ENCODE data around the gene HERC2. TPM values are rescaled to one million over a fixed set of nuclear protein-coding genes. Genes with fewer than 3 reads are reported as not detected.

HERC2 gene
- total and polyA plus RNA-seq, 4 donors: 14.6 to 45.4 (median 26.6) TPM

DNA sequence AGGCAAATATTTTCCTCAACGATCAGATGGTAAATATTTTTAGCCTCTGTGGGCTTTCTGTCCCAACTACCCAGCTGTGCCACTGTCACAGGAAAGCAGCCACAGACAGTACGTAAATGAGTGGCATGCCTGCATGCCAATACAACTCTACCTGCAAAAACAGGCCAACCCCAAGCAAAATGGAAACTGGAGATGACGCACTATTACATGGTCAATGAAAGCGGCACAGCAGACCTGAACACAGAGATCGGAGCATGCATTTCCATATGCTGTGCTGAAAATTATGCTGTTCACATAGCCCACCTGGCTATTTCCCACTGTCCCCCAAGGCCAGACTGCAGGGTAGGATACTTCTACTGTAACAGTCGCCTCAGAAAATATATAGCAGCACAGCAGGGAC, 57.8 kb downstream of the HERC2 start:
- Histone ChIP-seq H3K9me3 (ENCODE audit: control insufficient read depth in 4 of 4, low read length in 3 of 4) (no peaks in the 10 kb centered on the region), H3K27me3 (ENCODE audit: control insufficient read depth in 4 of 4, insufficient read depth in 4 of 4, low read length in 3 of 4) (no peaks in the 10 kb centered on the region), H3K4me3 (ENCODE audit: low read depth in 1 of 3, low read length in 3 of 3) (no peak overlapping the region), H3K4me1 (ENCODE audit: control insufficient read depth in 4 of 4, insufficient read depth in 4 of 4, low read length in 3 of 4) (no peaks in the 10 kb centered on the region), H3K36me3 (ENCODE audit: control insufficient read depth in 4 of 4, insufficient read depth in 3 of 4, low read depth in 1 of 4, low read length in 3 of 4) (peaks cover 0 to 52% (median 40%) of the 10 kb centered on the region in 4 donors), H3K9ac (ENCODE audit: low read depth in 1 of 2, low read length in 2 of 2) (no peak overlapping the region), H3K27ac (ENCODE audit: low read depth in 1 of 2, low read length in 2 of 2) (no peak overlapping the region)
- WGBS: 96% methylated on average over 6 of the region's 6 CpGs
- TF ChIP-seq FOXA2 (IDR thresholded peaks at IDR 0.05) (no peak), SP1 (IDR thresholded peaks at IDR 0.05) (no peak), HNF4A (conservative IDR thresholded peaks at IDR 0.05) (no peak), NR2F2 (IDR thresholded peaks at IDR 0.05) (no peak), RXRA (IDR thresholded peaks at IDR 0.05) (no peak), FOXA1 (IDR thresholded peaks at IDR 0.05) (no peak), EGR1 (IDR thresholded peaks at IDR 0.05; ENCODE audit: low read depth in 2 of 2) (no peak), RAD21 (IDR thresholded peaks at IDR 0.05) (no peak), HNF4G (IDR thresholded peaks at IDR 0.05) (no peak), JUND (IDR thresholded peaks at IDR 0.05) (no peak)
- TF ChIP-seq, protein P1, sequence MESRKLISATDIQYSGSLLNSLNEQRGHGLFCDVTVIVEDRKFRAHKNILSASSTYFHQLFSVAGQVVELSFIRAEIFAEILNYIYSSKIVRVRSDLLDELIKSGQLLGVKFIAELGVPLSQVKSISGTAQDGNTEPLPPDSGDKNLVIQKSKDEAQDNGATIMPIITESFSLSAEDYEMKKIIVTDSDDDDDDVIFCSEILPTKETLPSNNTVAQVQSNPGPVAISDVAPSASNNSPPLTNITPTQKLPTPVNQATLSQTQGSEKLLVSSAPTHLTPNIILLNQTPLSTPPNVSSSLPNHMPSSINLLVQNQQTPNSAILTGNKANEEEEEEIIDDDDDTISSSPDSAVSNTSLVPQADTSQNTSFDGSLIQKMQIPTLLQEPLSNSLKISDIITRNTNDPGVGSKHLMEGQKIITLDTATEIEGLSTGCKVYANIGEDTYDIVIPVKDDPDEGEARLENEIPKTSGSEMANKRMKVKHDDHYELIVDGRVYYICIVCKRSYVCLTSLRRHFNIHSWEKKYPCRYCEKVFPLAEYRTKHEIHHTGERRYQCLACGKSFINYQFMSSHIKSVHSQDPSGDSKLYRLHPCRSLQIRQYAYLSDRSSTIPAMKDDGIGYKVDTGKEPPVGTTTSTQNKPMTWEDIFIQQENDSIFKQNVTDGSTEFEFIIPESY (IDR thresholded peaks at IDR 0.05): no peak
- TF ChIP-seq, protein P2, sequence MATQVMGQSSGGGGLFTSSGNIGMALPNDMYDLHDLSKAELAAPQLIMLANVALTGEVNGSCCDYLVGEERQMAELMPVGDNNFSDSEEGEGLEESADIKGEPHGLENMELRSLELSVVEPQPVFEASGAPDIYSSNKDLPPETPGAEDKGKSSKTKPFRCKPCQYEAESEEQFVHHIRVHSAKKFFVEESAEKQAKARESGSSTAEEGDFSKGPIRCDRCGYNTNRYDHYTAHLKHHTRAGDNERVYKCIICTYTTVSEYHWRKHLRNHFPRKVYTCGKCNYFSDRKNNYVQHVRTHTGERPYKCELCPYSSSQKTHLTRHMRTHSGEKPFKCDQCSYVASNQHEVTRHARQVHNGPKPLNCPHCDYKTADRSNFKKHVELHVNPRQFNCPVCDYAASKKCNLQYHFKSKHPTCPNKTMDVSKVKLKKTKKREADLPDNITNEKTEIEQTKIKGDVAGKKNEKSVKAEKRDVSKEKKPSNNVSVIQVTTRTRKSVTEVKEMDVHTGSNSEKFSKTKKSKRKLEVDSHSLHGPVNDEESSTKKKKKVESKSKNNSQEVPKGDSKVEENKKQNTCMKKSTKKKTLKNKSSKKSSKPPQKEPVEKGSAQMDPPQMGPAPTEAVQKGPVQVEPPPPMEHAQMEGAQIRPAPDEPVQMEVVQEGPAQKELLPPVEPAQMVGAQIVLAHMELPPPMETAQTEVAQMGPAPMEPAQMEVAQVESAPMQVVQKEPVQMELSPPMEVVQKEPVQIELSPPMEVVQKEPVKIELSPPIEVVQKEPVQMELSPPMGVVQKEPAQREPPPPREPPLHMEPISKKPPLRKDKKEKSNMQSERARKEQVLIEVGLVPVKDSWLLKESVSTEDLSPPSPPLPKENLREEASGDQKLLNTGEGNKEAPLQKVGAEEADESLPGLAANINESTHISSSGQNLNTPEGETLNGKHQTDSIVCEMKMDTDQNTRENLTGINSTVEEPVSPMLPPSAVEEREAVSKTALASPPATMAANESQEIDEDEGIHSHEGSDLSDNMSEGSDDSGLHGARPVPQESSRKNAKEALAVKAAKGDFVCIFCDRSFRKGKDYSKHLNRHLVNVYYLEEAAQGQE (IDR thresholded peaks at IDR 0.05): no peak
- TF ChIP-seq, protein P3, sequence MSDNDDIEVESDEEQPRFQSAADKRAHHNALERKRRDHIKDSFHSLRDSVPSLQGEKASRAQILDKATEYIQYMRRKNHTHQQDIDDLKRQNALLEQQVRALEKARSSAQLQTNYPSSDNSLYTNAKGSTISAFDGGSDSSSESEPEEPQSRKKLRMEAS (IDR thresholded peaks at IDR 0.05): no peak
- TF ChIP-seq, protein P4, sequence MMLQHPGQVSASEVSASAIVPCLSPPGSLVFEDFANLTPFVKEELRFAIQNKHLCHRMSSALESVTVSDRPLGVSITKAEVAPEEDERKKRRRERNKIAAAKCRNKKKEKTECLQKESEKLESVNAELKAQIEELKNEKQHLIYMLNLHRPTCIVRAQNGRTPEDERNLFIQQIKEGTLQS (IDR thresholded peaks at IDR 0.05): no peak
- TF ChIP-seq, protein P5, sequence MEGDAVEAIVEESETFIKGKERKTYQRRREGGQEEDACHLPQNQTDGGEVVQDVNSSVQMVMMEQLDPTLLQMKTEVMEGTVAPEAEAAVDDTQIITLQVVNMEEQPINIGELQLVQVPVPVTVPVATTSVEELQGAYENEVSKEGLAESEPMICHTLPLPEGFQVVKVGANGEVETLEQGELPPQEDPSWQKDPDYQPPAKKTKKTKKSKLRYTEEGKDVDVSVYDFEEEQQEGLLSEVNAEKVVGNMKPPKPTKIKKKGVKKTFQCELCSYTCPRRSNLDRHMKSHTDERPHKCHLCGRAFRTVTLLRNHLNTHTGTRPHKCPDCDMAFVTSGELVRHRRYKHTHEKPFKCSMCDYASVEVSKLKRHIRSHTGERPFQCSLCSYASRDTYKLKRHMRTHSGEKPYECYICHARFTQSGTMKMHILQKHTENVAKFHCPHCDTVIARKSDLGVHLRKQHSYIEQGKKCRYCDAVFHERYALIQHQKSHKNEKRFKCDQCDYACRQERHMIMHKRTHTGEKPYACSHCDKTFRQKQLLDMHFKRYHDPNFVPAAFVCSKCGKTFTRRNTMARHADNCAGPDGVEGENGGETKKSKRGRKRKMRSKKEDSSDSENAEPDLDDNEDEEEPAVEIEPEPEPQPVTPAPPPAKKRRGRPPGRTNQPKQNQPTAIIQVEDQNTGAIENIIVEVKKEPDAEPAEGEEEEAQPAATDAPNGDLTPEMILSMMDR (IDR thresholded peaks at IDR 0.05; ENCODE audit: low read depth, low read length, missing input control): no peak
- no peak for DNase-seq (ENCODE audit: low spot score)

DNA sequence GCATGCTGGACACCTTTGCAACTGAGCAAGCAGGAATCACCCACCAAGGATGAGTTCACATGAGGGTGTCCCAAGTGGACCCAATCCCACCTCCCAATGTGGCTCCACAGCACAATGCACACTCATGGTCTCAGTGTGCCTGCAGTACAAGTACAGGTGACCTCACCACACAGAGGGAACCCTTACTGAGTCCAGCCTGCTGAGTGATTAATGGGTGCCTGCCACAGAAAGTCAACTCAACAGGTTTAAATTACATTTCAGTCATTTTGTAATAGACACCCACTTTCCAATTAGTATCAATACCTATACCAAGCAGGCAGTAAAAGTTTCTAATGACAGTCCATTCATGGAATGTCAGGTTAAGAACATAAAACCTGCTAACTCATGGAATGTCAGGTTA, 59.5 kb downstream of the HERC2 start:
- no peak overlapping the region for H3K9ac ChIP-seq (ENCODE audit: low read depth in 1 of 2, low read length in 2 of 2)
- no peaks in the 10 kb centered on the region for H3K4me1 ChIP-seq (ENCODE audit: control insufficient read depth in 4 of 4, insufficient read depth in 4 of 4, low read length in 3 of 4)
- H3K27me3 ChIP-seq (ENCODE audit: control insufficient read depth in 4 of 4, insufficient read depth in 4 of 4, low read length in 3 of 4): no peaks in the 10 kb centered on the region
- peaks cover 2 to 35% (median 25%) of the 10 kb centered on the region in 4 donors for H3K36me3 ChIP-seq (ENCODE audit: control insufficient read depth in 4 of 4, insufficient read depth in 3 of 4, low read depth in 1 of 4, low read length in 3 of 4)
- no peak for DNase-seq (ENCODE audit: low spot score)
- H3K9me3 ChIP-seq (ENCODE audit: control insufficient read depth in 4 of 4, low read length in 3 of 4): no peaks in the 10 kb centered on the region
- H3K27ac ChIP-seq (ENCODE audit: low read depth in 1 of 2, low read length in 2 of 2): no peak overlapping the region
- H3K4me3 ChIP-seq (ENCODE audit: low read depth in 1 of 3, low read length in 3 of 3): no peak overlapping the region
- TF ChIP-seq, protein P1 (IDR thresholded peaks at IDR 0.05): no peak
- no peak for TF ChIP-seq JUND (IDR thresholded peaks at IDR 0.05)
- no peak for TF ChIP-seq FOXA2 (IDR thresholded peaks at IDR 0.05)
- no peak for TF ChIP-seq NR2F2 (IDR thresholded peaks at IDR 0.05)
- no peak for TF ChIP-seq RAD21 (IDR thresholded peaks at IDR 0.05)
- TF ChIP-seq EGR1 (IDR thresholded peaks at IDR 0.05; ENCODE audit: low read depth in 2 of 2): no peak
- no peak for TF ChIP-seq SP1 (IDR thresholded peaks at IDR 0.05)
- no peak for TF ChIP-seq RXRA (IDR thresholded peaks at IDR 0.05)
- TF ChIP-seq, protein P4 (IDR thresholded peaks at IDR 0.05): no peak
- no peak for TF ChIP-seq TAF1 (conservative IDR thresholded peaks at IDR 0.05)
- TF ChIP-seq, protein P3 (IDR thresholded peaks at IDR 0.05): no peak
- no peak for TF ChIP-seq GABPA (IDR thresholded peaks at IDR 0.05 in 1 of 2, conservative IDR thresholded peaks at IDR 0.05 in 1 of 2)
- no peak for TF ChIP-seq YY1 (IDR thresholded peaks at IDR 0.05)
